ENCODE measurements around the gene OR10J1. TPM values are rescaled to one million over a fixed set of nuclear protein-coding genes. Genes with fewer than 3 reads are reported as not detected.
A peak's percentile ranks its signal among the peaks of the same experiment; 100 is the strongest.

OR10J1 gene, protein sequence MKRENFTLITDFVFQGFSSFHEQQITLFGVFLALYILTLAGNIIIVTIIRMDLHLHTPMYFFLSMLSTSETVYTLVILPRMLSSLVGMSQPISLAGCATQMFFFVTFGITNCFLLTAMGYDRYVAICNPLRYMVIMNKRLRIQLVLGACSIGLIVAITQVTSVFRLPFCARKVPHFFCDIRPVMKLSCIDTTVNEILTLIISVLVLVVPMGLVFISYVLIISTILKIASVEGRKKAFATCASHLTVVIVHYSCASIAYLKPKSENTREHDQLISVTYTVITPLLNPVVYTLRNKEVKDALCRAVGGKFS
- total RNA-seq: not detected in 2 replicates

DNA sequence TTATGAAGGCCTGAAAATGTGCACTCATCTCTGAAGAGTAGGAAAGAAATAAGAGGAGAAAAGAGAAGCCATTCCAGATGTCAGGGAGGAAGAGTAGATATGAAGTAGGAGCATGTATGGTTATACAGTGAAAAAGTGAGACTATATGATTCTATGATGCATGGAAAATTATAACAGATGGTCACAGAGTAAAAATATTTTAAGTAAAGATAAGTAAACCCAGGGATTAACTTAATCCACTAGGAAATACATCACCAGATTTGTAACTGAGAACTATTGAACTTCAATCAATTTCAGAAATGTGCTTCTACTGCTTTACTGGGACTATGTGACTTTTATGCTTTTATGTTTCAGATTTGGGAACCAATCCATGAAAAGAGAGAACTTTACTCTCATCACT lies at the start of gene OR10J1:
Gene OR10J1, plus strand, starts transcription at position 301 of the 400 bp plus-strand sequence. Its CDS starts 70 bp downstream, at position 371.
- TF ChIP-seq, protein P1, sequence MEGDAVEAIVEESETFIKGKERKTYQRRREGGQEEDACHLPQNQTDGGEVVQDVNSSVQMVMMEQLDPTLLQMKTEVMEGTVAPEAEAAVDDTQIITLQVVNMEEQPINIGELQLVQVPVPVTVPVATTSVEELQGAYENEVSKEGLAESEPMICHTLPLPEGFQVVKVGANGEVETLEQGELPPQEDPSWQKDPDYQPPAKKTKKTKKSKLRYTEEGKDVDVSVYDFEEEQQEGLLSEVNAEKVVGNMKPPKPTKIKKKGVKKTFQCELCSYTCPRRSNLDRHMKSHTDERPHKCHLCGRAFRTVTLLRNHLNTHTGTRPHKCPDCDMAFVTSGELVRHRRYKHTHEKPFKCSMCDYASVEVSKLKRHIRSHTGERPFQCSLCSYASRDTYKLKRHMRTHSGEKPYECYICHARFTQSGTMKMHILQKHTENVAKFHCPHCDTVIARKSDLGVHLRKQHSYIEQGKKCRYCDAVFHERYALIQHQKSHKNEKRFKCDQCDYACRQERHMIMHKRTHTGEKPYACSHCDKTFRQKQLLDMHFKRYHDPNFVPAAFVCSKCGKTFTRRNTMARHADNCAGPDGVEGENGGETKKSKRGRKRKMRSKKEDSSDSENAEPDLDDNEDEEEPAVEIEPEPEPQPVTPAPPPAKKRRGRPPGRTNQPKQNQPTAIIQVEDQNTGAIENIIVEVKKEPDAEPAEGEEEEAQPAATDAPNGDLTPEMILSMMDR (IDR thresholded peaks at IDR 0.05; ENCODE audit: insufficient read depth, low read length, severe bottlenecking): no peak
- Histone ChIP-seq H3K36me3 (ENCODE audit: control insufficient read depth, insufficient read depth, low read length) (no peaks in the 10 kb centered on the region), H3K4me3 (ENCODE audit: low read depth, low read length) (no peak within 1 kb of the TSS), H3K27me3 (ENCODE audit: control insufficient read depth, insufficient read depth, low read length) (no peaks in the 10 kb centered on the region)
- FAIRE-seq (no peak), DNase-seq (ENCODE audit: low read depth) (no peak)

GRCh38 chr1:159406821-159407220 lies 32.7 kb upstream of the OR10J1 start:
- Histone ChIP-seq H3K27me3 (ENCODE audit: control insufficient read depth, insufficient read depth, low read length) (no peaks in the 10 kb centered on the region), H3K4me3 (ENCODE audit: low read depth, low read length) (no peak overlapping the region), H3K36me3 (ENCODE audit: control insufficient read depth, insufficient read depth, low read length) (no peaks in the 10 kb centered on the region)
- FAIRE-seq: no peak
- TF ChIP-seq, protein P1 (IDR thresholded peaks at IDR 0.05; ENCODE audit: insufficient read depth, low read length, severe bottlenecking): no peak
- DNase-seq (ENCODE audit: low read depth): no peak

- H3K27me3 ChIP-seq (ENCODE audit: control insufficient read depth, insufficient read depth, low read length): no peaks in the 10 kb centered on the region
- TF ChIP-seq, protein P1 (IDR thresholded peaks at IDR 0.05; ENCODE audit: insufficient read depth, low read length, severe bottlenecking): no peak
- no peak for DNase-seq (ENCODE audit: low read depth)
- H3K4me3 ChIP-seq (ENCODE audit: low read depth, low read length): no peak overlapping the region
- no peak for FAIRE-seq
- H3K36me3 ChIP-seq (ENCODE audit: control insufficient read depth, insufficient read depth, low read length): no peaks in the 10 kb centered on the region
Measured at GRCh38 chr1:159408862-159409400, 30.6 kb upstream of the OR10J1 start.

DNA sequence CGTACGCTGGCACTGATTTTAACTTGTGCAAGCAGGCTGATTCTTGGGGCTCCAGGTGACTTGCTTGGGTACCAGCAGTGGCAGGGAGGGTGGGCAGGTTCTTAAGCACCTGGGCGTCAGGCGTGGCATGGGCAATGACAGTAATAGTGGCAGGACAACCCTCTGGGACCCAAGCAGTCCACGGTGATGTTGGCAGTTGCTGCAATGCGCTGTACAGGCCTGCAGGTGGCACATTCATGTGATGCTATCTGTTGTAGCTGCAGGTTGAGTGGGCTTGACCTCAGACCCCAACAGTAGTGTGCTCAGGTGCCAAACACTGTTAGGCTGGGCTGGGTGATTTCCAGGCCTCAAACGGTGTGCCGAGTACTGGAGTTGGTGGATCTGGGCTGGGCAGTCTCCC lies 17.7 kb upstream of the OR10J1 start:
- no peak for FAIRE-seq
- no peak for DNase-seq (ENCODE audit: low read depth)
- Histone ChIP-seq H3K27me3 (ENCODE audit: control insufficient read depth, insufficient read depth, low read length) (no peaks in the 10 kb centered on the region), H3K36me3 (ENCODE audit: control insufficient read depth, insufficient read depth, low read length) (no peaks in the 10 kb centered on the region), H3K4me3 (ENCODE audit: low read depth, low read length) (no peak overlapping the region)
- TF ChIP-seq, protein P1 (IDR thresholded peaks at IDR 0.05; ENCODE audit: insufficient read depth, low read length, severe bottlenecking): peak; percentile 38

- no peaks in the 10 kb centered on the region for H3K27me3 ChIP-seq (ENCODE audit: control insufficient read depth, insufficient read depth, low read length)
- H3K4me3 ChIP-seq (ENCODE audit: low read depth, low read length): no peak overlapping the region
- H3K36me3 ChIP-seq (ENCODE audit: control insufficient read depth, insufficient read depth, low read length): no peaks in the 10 kb centered on the region
- TF ChIP-seq, protein P1 (IDR thresholded peaks at IDR 0.05; ENCODE audit: insufficient read depth, low read length, severe bottlenecking): no peak
- FAIRE-seq (no peak), DNase-seq (ENCODE audit: low read depth) (no peak)
Measured at GRCh38 chr1:159428536-159428935, 11.0 kb upstream of the OR10J1 start.

Data from bronchial epithelial cell (primary cell).